Prostate gland (tissue), 2 donors: ENCODE data around the gene MED9. TPM values are rescaled to one million over a fixed set of nuclear protein-coding genes. Genes with fewer than 3 reads are reported as not detected.

Source experiments
- DNase-seq: peaks from one replicate; pipeline ENCODE4 v3.0.0-alpha.2; 2019; ENCODE audit warnings: low spot score
- H3K27ac ChIP-seq, 2 donors: fragments of 200-600 bp; sonication (generic); 2 replicates each; pipeline ENCODE4 v1.5.1; 2017 to 2019
- H3K27me3 ChIP-seq: fragments of 200-600 bp; sonication (generic); replicated peaks from 2 replicates; pipeline ENCODE4 v1.5.1; 2019; ENCODE audit not compliant: insufficient read depth
- H3K36me3 ChIP-seq, 2 donors: fragments of 200-600 bp; sonication (generic); 1 replicate in 1 of 2; 2 replicates in 1 of 2; pipeline versions ENCODE4 v1.5.1 to v1.8.1; 2017 to 2019
- H3K4me1 ChIP-seq: fragments of 200-600 bp; sonication (generic); replicated peaks from 2 replicates; pipeline ENCODE4 v1.5.1; 2019
- H3K4me3 ChIP-seq, 2 donors: fragments of 200-600 bp; sonication (generic); 2 replicates each; pipeline ENCODE4 v1.5.1; 2017 to 2019
- H3K9me3 ChIP-seq: fragments of 200-600 bp; sonication (generic); 2 replicates; pipeline ENCODE4 v1.5.1; 2017
- POLR2A ChIP-seq: fragments of 450-650 bp; IDR thresholded peaks from one replicate; pipeline ENCODE4 v1.6.1; 2016; ENCODE audit warnings: antibody characterized with exemption, mild to moderate bottlenecking
- POLR2AphosphoS5 ChIP-seq: sonication (generic); formaldehyde crosslinking; IDR thresholded peaks from one replicate; pipeline ENCODE4 v1.6.1; 2017; ENCODE audit warnings: antibody characterized with exemption
- WGBS: methylation state at CpG from one replicate; pipeline ENCODE4 v1.1.5; 2018; 5-methylcytosine and 5-hydroxymethylcytosine counted together
- intact Hi-C: fragments of 100-400 bp; cut with DNase I; formaldehyde crosslinking; loops from one replicate; pipeline ENCODE4 v1.14.2; 2022
- total RNA-seq, 2 donors: library from RNA; depleted of rRNA; stranded (reverse); fragments of >200 nt; gene quantifications; one replicate each; pipeline ENCODE4 v1.1.0, GENCODE V29; 2016
- TF ChIP-seq, protein P1 (sequence below), 4 experiments: fragments of 200-600 bp in 2 of 4; fragments of 450-650 bp in 2 of 4; sonication (generic) in 2 of 4; IDR thresholded peaks; 1 replicate in 3 of 4; 2 replicates in 1 of 4; pipeline ENCODE4 v1.5.1; 2016 to 2019; ENCODE audit warnings: antibody characterized with exemption in 4 of 4, mild to moderate bottlenecking in 2 of 4, moderate library complexity in 2 of 4

MED9 gene
- total RNA-seq, 2 donors from 2014 or later, result 27.8 to 31.7 TPM

GRCh38 chr17:17499402-17500145 is 22.8 kb downstream of the MED9 start:
- Histone ChIP-seq H3K9me3 (no peaks in the 10 kb centered on the region), H3K27ac (no peak overlapping the region), H3K36me3 (no peaks in the 10 kb centered on the region), H3K4me1 (no peaks in the 10 kb centered on the region), H3K27me3 (no peaks in the 10 kb centered on the region), H3K4me3 (no peak overlapping the region)
- WGBS, result 87% methylated on average over 17 of the region's 17 CpGs
- intact Hi-C loops, result loop anchor here (5.0 to 10.0 kb wide), 3 partner anchors 115 to 143 kb away; no protein-coding TSS in a partner anchor
- DNase-seq, result no peak
- TF ChIP-seq POLR2A (no peak), POLR2AphosphoS5 (no peak)
- TF ChIP-seq, protein P1, sequence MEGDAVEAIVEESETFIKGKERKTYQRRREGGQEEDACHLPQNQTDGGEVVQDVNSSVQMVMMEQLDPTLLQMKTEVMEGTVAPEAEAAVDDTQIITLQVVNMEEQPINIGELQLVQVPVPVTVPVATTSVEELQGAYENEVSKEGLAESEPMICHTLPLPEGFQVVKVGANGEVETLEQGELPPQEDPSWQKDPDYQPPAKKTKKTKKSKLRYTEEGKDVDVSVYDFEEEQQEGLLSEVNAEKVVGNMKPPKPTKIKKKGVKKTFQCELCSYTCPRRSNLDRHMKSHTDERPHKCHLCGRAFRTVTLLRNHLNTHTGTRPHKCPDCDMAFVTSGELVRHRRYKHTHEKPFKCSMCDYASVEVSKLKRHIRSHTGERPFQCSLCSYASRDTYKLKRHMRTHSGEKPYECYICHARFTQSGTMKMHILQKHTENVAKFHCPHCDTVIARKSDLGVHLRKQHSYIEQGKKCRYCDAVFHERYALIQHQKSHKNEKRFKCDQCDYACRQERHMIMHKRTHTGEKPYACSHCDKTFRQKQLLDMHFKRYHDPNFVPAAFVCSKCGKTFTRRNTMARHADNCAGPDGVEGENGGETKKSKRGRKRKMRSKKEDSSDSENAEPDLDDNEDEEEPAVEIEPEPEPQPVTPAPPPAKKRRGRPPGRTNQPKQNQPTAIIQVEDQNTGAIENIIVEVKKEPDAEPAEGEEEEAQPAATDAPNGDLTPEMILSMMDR (IDR thresholded peaks at IDR 0.05), result no peak

DNA sequence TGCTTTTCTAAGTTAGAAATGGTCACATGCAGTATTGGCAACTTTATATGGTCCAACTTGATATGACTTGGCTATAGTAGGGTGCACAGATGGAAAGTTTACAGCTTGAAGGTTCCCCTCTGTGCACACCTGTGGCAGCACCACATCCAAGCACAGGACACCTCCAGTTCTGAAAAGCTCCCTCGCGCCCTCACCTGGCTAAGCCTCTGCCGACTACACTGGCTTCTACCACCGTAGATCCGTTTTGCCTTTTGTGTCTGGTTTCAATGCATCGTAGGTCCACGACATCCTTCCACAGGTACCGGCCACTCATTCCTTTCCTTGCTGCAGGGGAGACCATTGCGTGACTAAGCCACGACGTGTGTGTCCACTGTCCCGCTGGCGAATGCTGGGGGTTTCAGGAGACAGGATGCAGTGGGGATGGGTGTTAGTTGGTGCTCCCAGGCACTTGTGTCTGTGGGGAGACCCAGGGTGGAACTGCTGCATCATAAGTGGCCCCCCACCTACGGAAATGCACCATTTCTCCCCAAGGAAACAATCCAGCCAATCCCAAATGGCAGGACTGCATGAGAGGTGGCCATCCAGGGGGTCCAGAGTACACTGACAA is 24.3 kb downstream of the MED9 start:
- TF ChIP-seq, protein P1 (IDR thresholded peaks at IDR 0.05), result no peak
- TF ChIP-seq POLR2A, result no peak
- no peak for TF ChIP-seq POLR2AphosphoS5
- DNase-seq, result no peak
- Histone ChIP-seq H3K9me3 (no peaks in the 10 kb centered on the region), H3K36me3 (no peaks in the 10 kb centered on the region), H3K4me1 (no peaks in the 10 kb centered on the region), H3K27ac (no peak overlapping the region), H3K4me3 (no peak overlapping the region), H3K27me3 (no peaks in the 10 kb centered on the region)
- intact Hi-C loops, result loop anchor here (10.0 kb wide), 1 partner anchor 114 kb away; no protein-coding TSS in a partner anchor
- WGBS, result 66% methylated on average over 14 of the region's 14 CpGs

DNA sequence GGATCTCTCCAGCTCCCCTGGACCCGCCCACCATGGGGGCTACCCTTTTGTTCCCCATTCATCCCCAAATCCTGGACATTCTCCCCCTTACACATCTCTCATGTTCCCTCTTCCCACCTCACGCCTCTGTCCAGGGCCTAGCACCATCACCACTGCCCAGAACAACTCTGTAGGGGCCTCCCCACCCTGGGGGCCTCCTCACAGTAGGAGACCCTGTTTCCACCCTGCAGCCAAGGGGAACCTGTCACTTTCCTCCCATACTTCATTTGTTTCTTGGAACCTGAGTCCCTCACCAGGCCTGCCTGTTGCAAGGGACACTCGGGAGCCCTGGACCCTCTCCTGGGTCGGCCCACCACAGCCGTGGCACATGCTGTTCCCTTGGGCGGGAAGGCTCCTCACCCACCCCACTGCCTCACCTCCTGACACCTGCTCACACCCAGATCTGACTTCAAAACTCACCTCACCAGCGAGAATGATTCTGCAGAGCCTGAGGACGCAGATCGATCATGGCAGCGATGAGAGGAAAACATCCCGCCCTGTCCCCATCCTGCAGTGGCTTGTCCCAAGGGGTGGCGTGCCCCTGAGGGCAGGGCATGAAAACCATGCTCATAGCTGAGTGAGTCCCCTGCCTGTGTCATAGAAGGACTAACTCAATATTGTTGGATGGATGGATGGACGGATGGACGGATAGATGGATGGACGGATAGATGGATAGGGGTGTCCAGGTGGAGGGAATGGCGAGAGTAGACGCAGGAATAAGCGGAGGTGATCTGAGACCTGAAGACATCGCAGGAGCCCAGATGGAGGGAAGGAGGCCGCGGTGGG is 26.2 kb downstream of the MED9 start:
- no peaks in the 10 kb centered on the region for H3K27me3 ChIP-seq
- intact Hi-C loops, result loop anchor here (10.0 kb wide), 1 partner anchor 112 kb away; no protein-coding TSS in a partner anchor
- DNase-seq, result no peak
- peaks cover 4% of the 10 kb centered on the region for H3K4me1 ChIP-seq
- H3K9me3 ChIP-seq, result no peaks in the 10 kb centered on the region
- 94% methylated on average over 21 of the region's 21 CpGs for WGBS
- TF ChIP-seq POLR2AphosphoS5 (no peak), POLR2A (no peak)
- TF ChIP-seq, protein P1 (IDR thresholded peaks at IDR 0.05), result no peak
- no peak overlapping the region for H3K27ac ChIP-seq
- no peaks in the 10 kb centered on the region for H3K36me3 ChIP-seq
- H3K4me3 ChIP-seq, result no peak overlapping the region

- no peak overlapping the region for H3K27ac ChIP-seq
- H3K27me3 ChIP-seq, result no peaks in the 10 kb centered on the region
- intact Hi-C loops, result loop anchor here (10.0 kb wide), 1 partner anchor 111 kb away; no protein-coding TSS in a partner anchor
- H3K9me3 ChIP-seq, result no peaks in the 10 kb centered on the region
- no peaks in the 10 kb centered on the region for H3K36me3 ChIP-seq
- WGBS, result 64% methylated on average over 7 of the region's 7 CpGs
- DNase-seq, result no peak
- H3K4me1 ChIP-seq, result peaks cover 4% of the 10 kb centered on the region
- TF ChIP-seq, protein P1 (IDR thresholded peaks at IDR 0.05), result no peak
- TF ChIP-seq POLR2AphosphoS5 (no peak), POLR2A (no peak)
- H3K4me3 ChIP-seq, result no peak overlapping the region
These were observed 26.8 kb downstream of the MED9 start for GRCh38 chr17:17503566-17504130.
